KMS-11 (cell line): ENCODE measurements around the gene TLK1.

Experiments used
- H2AFZ ChIP-seq: fragments of 200-600 bp; sonication (generic); 2 replicates; pipeline ENCODE4 v1.6.1; 2016; ENCODE audit warnings: antibody characterized with exemption, mixed run types, low read depth
- H3K27ac ChIP-seq: fragments of 200-600 bp; sonication (generic); 2 replicates; pipeline ENCODE4 v1.6.1; 2016; ENCODE audit warnings: mild to moderate bottlenecking, mixed run types
- H3K27me3 ChIP-seq: fragments of 200-600 bp; sonication (generic); 2 replicates; pipeline ENCODE4 v1.6.1; 2017; ENCODE audit warnings: mild to moderate bottlenecking, low read depth, mixed run types, moderate library complexity; ENCODE audit not compliant: insufficient read depth
- H3K36me3 ChIP-seq: fragments of 200-600 bp; sonication (generic); 2 replicates; pipeline ENCODE4 v1.6.1; 2017; ENCODE audit warnings: mild to moderate bottlenecking, mixed run types; ENCODE audit not compliant: insufficient read depth
- H3K4me1 ChIP-seq: fragments of 200-600 bp; sonication (generic); 2 replicates; pipeline ENCODE4 v1.6.1; 2016; ENCODE audit warnings: mild to moderate bottlenecking, low read depth, mixed run types; ENCODE audit not compliant: poor library complexity, severe bottlenecking
- H3K4me2 ChIP-seq: fragments of 200-600 bp; sonication (generic); 2 replicates; pipeline ENCODE4 v1.7.0; 2016; ENCODE audit warnings: mild to moderate bottlenecking, mixed run types
- H3K4me3 ChIP-seq: fragments of 200-600 bp; sonication (generic); IDR thresholded peaks from 2 replicates; pipeline ENCODE4 v1.6.1; 2017; ENCODE audit warnings: low read depth, low read length, mixed read lengths; ENCODE audit not compliant: insufficient read depth
- H3K79me2 ChIP-seq: fragments of 200-600 bp; sonication (generic); 2 replicates; pipeline ENCODE4 v1.6.1; 2016; ENCODE audit warnings: low read depth, mixed run types; ENCODE audit not compliant: insufficient read depth
- H3K9ac ChIP-seq: fragments of 200-600 bp; sonication (generic); 2 replicates; pipeline ENCODE4 v1.6.1; 2016; ENCODE audit warnings: mild to moderate bottlenecking, mixed run types
- H4K20me1 ChIP-seq: fragments of 200-600 bp; sonication (generic); 2 replicates; pipeline ENCODE4 v1.6.1; 2016; ENCODE audit warnings: mild to moderate bottlenecking, mixed run types; ENCODE audit not compliant: insufficient read depth
- CTCF ChIP-seq: fragments of 200-600 bp; sonication (generic); conservative IDR thresholded peaks from 2 replicates; pipeline ENCODE4 v1.6.1; 2017; ENCODE audit warnings: low read depth, mild to moderate bottlenecking, antibody characterized with exemption, low read length, moderate library complexity, mixed read lengths

TLK1 gene

GRCh38 chr2:171157109-171157500 lies 3.6 kb downstream of the TLK1 start:
- peaks cover 43% of the 10 kb centered on the region for H4K20me1 ChIP-seq

GRCh38 chr2:171154348-171154747 lies 6.3 kb downstream of the TLK1 start:
- H3K9ac ChIP-seq: no peak overlapping the region
- H4K20me1 ChIP-seq: peaks cover 51% of the 10 kb centered on the region

More at GRCh38 chr2:171157109-171157500, 3.6 kb downstream of the TLK1 start:
- Histone ChIP-seq H2AFZ (no peak overlapping the region), H3K27ac (no peak overlapping the region), H3K9ac (no peak overlapping the region), H3K79me2 (peaks cover 77% of the 10 kb centered on the region), H3K4me1 (peaks cover 39% of the 10 kb centered on the region), H3K4me3 (no peak overlapping the region), H3K27me3 (no peaks in the 10 kb centered on the region), H3K36me3 (no peaks in the 10 kb centered on the region), H3K4me2 (no peak overlapping the region)
- TF ChIP-seq CTCF: no peak

GRCh38 chr2:171150694-171151285 lies 9.9 kb downstream of the TLK1 start:
- H3K4me2 ChIP-seq: no peak overlapping the region
- H3K4me1 ChIP-seq: peaks cover 11% of the 10 kb centered on the region
- H3K27ac ChIP-seq: no peak overlapping the region
- no peaks in the 10 kb centered on the region for H3K36me3 ChIP-seq
- no peak for TF ChIP-seq CTCF
- H3K4me3 ChIP-seq: no peak overlapping the region
- H3K79me2 ChIP-seq: peaks cover 96% of the 10 kb centered on the region
- H2AFZ ChIP-seq: no peak overlapping the region
- H4K20me1 ChIP-seq: peaks cover 32% of the 10 kb centered on the region
- H3K9ac ChIP-seq: no peak overlapping the region
- no peaks in the 10 kb centered on the region for H3K27me3 ChIP-seq

More at GRCh38 chr2:171154348-171154747, 6.3 kb downstream of the TLK1 start:
- Histone ChIP-seq H3K79me2 (peaks cover 99% of the 10 kb centered on the region), H3K4me2 (no peak overlapping the region), H3K36me3 (no peaks in the 10 kb centered on the region), H3K4me1 (peaks cover 33% of the 10 kb centered on the region), H3K4me3 (no peak overlapping the region), H3K27me3 (no peaks in the 10 kb centered on the region), H2AFZ (no peak overlapping the region), H3K27ac (no peak overlapping the region)
- TF ChIP-seq CTCF: no peak

- H4K20me1 ChIP-seq: peaks cover 28% of the 10 kb centered on the region
- H3K27ac ChIP-seq: no peak overlapping the region
- H3K9ac ChIP-seq: no peak overlapping the region
- H3K36me3 ChIP-seq: no peaks in the 10 kb centered on the region
- no peaks in the 10 kb centered on the region for H3K27me3 ChIP-seq
- no peak for TF ChIP-seq CTCF
- H2AFZ ChIP-seq: no peak overlapping the region
- H3K4me2 ChIP-seq: no peak overlapping the region
- H3K4me1 ChIP-seq: peaks cover 5% of the 10 kb centered on the region
- peaks cover 96% of the 10 kb centered on the region for H3K79me2 ChIP-seq
- H3K4me3 ChIP-seq: no peak overlapping the region
These were observed 10.6 kb downstream of the TLK1 start for GRCh38 chr2:171149986-171150693.
